HG02884 (cell line): ENCODE measurements around the gene BCAS1.
"Not testable (repeated sequence)": the region's sequence is repeated elsewhere in the genome, so short reads cannot be mapped to it uniquely, and the experiment has no call there.

ENCODE experiments used
- ATAC-seq: cut with Tn5 transposase; IDR thresholded peaks from one replicate; pipeline ENCODE4 v1.9.1; 2021; ENCODE audit warnings: mild to moderate bottlenecking, moderate library complexity; ENCODE audit not compliant: unreplicated experiment

BCAS1 gene

DNA sequence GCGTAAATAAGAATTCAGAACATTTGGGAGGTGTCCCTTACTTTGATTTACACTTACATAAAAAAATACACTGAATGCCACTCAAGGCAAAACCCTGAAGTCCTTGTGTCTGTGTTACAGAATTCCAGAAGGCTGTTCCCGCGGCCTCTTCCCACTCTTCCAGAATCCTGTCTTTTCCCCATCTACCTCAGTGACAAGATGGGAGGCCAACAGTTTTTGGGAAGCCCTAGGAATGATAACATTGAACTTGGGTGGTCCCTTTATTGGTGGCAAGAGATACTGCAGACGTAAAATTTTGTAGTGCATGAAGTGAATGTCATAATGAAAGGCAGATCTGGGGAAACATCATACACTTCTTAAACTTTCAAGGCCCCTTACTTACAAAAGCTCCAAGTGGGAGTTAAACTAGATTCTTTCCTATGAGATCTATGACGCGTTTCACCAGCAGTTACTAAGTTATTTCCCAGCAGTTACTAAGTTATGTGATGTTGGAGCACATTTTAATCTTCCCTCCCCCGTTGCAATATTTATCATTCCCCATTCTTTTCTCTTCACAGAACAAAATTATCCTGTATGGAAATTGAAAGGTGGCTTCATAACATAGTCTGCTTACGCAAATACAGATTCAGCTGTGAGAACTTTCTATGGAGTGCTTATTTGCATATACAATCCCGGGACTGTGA is 79.5 kb downstream of the BCAS1 start:
- no peak for ATAC-seq

DNA sequence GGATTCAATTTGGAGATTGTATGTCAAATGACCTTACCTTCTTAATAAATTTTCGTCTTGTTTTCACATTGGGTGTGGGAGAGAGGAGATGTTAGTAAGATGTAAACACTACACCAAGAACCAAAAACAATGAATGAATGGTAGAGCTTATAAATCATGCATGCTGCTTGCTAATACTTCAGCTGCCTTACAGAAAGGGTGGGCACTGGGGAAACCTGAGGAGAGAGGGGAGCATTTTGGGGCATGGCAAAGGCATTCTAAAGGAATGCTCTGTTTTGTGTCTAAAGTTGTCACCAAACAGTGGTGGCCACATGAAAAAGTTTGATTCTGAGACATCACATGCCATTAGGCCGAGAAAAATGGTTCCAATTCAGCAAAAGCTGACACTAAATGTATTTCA is 80.4 kb downstream of the BCAS1 start:
- no peak for ATAC-seq

DNA sequence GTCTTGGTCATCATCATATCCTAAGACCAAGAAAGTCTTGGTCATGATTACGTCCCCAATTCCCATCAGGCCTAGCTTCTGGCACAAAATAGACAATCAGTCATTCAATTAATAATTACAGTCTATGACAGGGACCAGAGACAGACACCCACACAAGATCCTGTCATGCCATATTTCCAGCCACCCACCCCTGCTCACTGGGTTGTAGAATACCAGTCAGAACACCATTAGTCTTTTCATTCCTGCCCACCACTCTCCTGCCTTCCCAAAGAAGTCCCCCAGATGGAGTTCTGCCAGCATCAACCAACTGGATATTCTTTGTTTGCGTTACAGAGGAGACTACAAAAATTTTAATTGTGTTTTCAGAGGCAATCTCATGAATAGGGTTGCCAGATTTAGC is 81.0 kb downstream of the BCAS1 start:
- no peak for ATAC-seq

DNA sequence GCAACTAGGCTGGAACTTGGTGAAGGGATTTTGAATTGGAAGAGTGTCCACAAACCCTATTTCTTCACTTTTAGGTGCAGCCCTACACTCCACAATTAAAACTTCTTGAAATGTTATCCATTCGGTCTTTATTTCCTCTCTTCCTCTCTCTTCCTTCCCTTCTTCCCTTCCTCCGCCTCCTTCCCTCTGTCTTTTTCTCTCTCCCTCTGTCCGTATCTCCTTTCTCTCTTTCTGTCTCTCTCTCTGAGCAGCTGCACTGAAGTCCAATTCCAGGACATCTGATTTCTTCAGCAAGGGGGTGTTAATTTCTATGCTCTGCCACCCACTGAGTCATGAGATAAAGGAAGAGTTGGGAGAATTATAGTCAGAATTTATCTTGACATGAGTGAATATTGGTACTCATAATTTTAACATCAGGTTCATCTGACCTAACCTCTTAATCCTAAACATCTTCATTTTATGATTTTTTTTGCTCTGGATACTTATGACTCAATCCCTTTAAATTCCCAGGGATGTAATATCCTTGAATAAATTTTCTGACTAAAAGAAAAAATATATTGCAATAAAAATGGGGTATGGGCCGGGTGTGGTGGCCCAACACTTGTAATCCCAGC is 84.2 kb downstream of the BCAS1 start:
- no peak for ATAC-seq

DNA sequence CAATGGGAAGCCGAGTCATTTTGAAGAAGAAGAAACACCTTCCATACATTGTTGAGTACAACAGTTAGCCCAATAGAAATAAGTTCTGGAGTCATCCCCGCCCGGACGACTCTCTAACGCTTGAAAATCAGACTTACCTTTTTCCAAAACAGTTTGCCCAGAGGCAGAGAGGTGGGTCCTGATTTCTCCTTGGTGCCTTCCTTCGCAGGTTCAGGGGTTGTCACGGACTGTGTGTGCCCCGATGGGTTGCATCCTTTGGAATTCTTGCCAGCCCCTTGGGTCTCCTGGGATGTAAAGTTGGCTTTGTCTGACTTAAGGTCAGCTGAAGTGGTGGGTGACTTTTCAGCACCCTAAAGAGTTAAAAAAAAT is 85.3 kb downstream of the BCAS1 start:
- ATAC-seq, result no peak

DNA sequence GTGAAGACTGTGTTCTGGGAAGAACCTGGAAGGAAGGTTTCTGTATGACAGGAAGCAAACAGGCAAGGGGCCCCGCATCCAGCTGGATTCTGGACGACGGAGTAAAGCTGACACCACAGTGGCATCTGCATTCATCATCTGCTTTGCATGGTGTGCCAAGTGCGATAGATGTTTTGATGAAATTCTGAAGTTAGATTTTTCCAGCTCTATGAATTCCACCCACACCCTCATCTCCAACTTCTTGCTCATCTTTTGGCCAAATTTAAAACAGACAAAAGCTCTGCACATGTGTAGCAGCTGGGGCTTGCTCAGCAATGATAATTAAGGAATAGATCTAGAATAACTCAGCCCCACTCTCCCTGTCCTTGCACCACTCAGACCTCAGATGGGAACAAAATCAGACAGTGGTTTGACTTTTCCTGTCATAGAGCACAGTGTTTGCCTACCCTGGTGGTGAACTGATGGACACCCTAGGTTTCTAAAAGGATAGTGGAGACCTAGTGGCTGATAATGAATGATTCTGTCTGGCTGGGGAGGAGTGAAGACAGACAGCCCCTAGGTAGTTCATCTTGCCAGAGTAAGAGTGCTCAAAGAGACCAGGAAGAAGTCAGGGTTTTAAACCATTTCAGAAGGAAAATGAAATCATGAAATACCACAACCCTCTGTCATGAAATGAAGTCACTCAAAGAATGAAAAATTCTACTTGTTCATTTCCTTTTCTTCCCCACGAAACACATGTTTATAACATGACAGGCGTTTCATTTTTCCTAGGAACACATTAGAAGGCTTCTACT is 85.8 kb downstream of the BCAS1 start:
- ATAC-seq, result no peak

DNA sequence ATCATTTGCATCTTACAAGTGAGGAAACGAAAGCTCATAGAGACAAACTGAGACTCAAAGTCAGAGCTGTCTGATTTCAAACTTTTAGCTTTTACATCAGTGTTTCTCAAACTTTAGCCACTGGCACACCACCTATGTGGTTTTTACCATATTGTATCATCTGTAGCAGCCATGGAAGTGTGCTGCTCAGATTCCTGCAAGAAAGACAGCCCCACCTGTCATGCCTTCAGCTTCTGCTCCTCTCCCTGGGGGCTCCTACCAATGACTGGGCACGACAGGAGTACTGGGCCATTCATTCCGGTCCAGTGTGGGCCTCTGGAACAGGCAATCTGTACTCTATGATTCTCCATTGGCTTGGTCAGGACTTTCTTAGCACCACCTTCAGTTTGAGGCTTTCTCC is 87.0 kb downstream of the BCAS1 start:
- no peak for ATAC-seq

DNA sequence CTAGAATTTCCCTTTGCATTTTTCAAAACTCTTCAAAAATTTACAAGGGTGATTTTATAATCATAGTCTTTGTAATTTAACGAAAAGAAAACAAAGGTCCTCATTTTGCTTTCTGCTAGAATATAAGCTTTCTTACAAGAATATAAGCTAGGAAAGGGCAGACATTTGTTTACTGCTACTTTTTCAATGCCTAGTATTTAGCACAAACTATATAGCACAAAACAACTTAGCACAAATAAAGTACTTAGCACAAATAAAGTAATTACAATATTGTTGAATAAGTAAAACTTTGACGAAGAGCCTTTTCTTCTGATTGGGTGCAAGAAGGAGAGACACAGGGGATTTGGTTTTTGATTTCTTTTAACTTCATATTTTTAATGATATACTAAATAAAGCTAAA is 87.8 kb downstream of the BCAS1 start:
- ATAC-seq, result no peak

DNA sequence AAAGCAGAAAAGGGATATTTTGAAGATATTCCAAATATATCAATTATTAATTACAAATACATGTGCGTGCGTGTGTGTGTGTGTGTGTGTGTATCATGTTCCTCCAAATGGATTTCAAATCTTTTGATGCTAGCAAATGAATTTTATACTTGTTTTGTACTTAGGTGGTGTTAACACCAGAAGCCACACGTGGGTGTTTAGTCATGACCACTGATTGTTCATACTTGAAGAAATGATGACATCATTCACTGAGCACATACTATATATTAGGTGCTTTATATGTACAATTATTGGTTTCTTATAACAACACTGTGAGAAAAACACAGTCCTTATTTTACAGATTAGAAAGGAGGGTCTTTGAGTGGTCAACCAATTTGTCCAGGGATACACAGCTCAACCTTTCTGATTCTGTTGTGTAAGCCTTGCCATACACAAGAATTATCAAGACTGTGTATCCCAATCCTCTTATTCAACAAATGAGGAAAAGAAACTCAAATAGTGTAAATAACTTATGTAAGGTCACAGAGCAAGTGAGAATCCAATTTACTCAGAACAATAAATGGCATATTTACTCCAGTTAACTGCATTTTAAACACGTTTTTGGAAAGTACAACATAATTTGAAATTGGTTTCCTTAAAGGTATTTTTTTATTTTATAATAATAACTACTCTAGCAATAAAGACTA is 88.5 kb downstream of the BCAS1 start:
- ATAC-seq, result no peak

DNA sequence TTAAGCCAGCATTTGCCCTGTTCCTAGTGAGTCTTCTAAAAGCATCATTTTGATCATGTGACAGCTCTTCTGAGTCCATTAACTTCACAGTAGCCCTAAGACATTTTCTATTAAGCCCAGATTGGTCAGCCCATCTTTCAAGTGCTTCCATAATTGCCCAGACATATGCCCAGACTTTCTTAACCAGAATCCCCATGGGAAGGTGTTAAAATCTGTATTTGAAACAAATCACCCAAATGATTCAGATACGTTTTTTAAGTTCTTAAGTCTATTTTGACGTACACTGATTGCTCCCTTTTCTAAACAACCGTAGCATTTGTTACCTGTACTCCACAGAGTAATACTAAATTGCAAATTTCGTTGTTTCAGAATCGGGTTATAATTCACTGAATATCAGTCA is 89.3 kb downstream of the BCAS1 start:
- no peak for ATAC-seq

DNA sequence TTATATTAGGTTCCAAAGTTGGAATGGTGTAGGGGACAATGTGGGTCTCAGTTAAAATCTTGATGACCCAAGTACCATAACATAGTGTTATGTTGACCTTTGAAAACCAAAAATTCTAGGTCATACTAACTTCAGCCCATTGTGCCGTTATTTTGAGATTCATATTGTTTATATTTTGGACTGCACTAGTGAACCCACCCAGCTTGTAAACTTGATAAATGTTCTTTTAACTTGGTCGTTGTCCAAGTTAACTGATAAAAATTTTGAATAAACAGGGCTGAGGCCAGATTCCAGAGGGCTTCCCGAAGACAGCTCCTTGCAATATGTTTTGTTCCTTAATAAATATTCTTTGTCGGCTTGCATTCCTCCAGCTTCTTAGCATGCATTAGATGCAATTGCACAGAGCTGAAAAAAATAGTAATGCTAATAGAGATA is 90.3 kb downstream of the BCAS1 start:
- ATAC-seq, result no peak

DNA sequence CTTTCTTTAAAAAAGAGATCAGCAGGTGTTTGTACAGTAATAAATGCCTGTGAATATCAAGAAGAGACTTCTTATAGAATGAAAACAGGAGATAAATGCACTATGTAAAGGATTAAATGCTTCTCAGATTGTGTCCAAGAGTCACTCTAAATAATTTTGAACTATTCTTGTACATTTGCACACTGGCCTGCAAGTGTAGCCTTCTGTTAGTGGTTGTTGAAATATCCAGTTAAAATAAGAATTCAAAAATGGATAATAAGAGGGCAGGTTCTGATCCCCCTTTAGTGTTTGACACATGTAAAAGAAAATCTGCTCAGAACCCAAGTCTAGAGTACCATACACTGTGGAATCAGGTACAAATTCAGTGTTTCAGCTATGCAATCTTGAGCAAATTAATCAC is 91.9 kb downstream of the BCAS1 start:
- no peak for ATAC-seq

DNA sequence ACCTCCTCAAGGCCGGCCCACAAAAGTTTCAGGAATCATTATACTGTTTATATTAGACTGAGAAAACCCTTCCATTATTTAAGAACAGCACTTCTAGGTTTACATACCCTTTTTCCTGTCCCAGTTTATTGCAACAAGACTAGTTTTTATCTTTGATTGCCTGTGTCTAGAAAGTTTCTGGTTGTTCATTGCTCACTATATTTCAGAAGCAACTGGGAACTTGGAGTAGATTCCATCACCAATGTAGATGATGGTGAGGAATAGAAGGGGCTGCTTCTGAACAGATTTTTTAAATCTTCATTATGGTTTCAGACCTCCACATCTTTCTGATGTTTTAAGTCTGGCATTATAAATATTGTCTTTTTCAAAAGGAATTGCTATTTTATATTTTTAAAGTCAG is 93.0 kb downstream of the BCAS1 start:
- ATAC-seq, result no peak

DNA sequence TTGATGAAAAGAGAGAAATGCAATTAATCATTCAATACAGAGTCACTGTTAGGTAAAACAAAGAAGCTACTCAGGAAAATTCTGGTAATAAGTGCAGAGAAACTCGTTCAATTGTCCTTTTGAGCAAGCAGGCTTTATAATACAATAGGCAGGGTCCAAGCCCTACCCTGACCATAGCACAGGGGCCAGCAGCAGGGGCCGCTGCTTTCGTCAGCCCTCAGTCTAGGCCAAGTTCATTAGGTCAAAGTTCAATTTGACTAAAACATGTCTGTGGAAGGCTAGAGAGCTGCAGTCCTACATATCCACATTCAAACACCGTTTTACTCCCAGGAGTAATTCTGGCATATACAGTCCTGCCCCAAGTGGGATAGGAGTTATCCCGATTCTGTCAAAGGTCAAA is 94.6 kb downstream of the BCAS1 start:
- ATAC-seq, result no peak

DNA sequence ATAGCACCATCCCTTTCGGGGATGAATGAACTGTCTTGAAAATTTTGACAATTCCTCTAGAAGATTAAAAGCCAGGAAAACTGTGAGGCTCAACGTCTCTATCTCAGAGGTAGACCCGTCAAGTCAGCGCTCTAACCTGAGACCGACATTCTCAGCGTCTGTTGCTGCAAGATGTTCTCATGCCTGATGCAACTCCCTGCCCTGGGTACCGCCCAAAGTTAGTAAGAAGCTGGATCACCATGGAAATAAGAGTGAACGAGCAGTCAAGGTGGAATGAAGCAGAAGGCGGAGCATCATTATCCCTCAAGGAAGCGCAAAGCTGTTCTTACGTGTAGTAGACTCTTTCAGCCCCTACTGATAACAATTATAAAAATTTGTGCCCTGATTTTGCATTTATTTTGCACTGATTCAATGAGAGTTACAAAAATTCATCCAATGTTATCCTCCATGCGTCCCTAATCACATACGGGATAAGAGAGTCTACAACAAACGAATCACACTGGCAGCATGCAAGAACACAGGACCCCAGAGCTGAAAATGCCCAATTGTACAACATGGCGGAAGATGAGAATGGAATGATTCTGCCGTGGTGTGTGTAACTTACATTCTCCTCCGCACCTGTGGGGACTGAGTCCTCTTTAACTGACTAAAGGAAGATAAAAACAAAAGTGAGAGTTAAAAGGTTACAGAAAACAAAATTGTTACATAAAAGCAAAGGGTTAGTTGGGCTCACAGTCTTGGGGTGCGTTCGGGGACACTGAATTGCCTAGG is 95.4 kb downstream of the BCAS1 start:
- no peak for ATAC-seq

DNA sequence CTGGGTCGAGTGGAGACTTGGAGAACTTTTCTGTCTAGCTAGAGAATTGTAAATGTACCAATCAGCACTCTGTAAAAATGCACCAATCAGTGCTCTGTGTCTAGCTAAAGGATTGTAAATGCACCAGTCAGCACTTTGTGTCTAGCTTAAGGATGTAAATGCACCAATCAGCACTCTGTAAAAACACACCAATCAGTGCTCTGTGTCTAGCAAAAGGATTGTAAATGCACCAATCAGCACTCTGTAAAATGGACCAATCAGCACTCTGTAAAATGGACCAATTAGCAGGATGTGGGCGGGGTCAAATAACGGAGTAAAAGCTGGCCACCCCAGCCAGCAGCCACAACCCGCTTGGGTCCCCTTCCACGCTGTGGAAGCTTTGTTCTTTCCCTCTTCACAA is 96.5 kb downstream of the BCAS1 start:
- not testable (repeated sequence) for ATAC-seq

DNA sequence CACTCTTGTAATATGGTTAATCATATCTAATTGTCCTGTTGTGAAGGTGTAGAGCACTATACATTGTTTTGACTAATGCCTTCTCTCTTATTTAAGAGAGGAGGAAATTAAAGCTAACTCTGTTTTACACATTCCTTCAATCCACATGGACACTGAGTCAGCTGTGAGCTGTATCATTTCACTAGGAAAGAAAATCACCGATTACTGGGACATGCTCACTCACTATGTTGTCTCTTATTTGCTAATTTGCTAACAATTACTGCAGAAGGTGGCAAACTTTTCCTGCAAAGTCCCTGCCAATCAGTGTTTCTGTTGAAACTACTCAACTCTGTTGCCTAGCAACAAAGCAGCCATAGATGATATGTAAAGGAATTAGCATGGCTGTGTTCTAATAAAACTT is 98.2 kb downstream of the BCAS1 start:
- no peak for ATAC-seq

DNA sequence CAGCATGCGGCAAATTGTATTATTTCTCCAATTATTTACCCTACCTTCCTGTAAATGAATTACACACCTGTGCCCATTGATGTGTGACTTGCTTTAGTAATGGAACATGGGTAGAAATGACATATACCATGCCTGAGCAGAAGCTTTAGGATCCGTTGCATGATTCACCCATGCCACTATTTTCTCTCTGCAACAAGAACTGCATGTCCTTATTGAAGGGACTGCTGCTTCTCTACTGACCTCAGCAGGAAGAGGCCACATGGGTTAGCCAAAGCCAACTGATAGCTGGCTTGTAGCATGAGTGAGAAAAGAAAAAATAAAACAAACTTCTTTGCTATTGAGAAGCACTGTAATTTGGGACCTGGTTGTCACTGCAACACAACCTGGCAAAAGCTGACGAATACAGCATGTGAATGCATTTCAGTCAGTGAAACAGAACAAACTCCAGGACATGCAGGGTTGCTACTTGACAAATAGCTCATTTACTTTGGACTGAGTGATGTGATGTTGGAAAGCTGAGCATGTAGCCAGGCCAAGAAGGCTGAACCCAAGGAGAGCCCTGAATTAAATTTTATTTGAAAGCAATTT is 99.2 kb downstream of the BCAS1 start:
- no peak for ATAC-seq

DNA sequence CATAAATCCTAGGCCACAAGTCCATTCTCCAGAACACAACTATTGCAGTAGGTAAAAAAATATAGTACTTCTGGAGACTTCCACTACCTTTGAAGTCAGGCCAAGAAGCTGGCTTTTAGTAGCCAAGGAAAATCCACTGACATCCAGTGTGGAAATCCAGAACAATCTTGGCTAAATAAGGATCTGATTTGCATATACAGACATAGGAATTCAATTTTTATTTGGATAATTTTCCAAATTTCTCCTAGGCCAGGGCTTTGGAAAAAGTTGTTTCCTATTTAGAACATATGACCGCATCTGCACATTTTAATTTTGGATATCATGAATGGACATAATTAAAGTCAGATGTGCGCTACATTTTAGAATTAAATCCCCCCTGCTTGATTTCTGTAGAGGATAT is 100.2 kb downstream of the BCAS1 start:
- no peak for ATAC-seq

DNA sequence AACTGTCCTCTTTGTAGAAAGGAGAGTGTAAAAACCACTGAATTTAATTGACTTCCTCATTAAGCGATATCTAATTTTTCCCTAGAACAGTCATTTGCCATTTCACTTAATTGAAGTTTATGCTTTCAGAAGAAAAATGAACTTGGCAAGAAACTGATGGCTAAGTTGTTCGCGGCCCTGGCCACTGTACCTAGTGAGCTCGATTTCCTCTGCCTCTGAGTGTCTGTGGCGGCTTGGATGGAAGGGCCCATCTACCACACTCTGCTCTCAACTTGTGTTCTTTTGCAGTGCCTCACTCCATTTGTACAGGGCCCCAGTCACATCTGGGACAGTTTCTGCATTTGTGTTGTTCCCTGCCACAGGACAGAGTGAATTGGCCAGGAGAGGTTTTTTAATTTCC is 102.9 kb downstream of the BCAS1 start:
- no peak for ATAC-seq
